Muscle layer of duodenum (tissue), 2 donors: ENCODE results near the gene HRH1.
"Not testable (repeated sequence)": the region's sequence is repeated elsewhere in the genome, so short reads cannot be mapped to it uniquely, and the experiment has no call there.

Experiments used
- H3K27ac ChIP-seq: one replicate; pipeline ENCODE4 v1.7.0; 2013; ENCODE audit warnings: mild to moderate bottlenecking, low read length
- H3K27me3 ChIP-seq: one replicate; pipeline ENCODE4 v1.7.0; 2013; ENCODE audit warnings: low read depth, mild to moderate bottlenecking, control low read depth, low read length
- H3K36me3 ChIP-seq, 2 donors: one replicate each; pipeline ENCODE4 v1.7.0; 2013; ENCODE audit warnings: low read length in 2 of 2, control low read depth in 1 of 2, mild to moderate bottlenecking in 1 of 2; ENCODE audit not compliant: insufficient read depth in 2 of 2, control insufficient read depth in 1 of 2
- H3K4me1 ChIP-seq, 2 donors: one replicate each; pipeline ENCODE4 v1.7.0; 2013; ENCODE audit warnings: low read length in 2 of 2, mild to moderate bottlenecking in 2 of 2, control low read depth in 1 of 2, moderate library complexity in 1 of 2; ENCODE audit not compliant: insufficient read depth in 2 of 2, control insufficient read depth in 1 of 2
- H3K4me3 ChIP-seq, 2 donors: one replicate each; pipeline ENCODE4 v1.7.0; 2013; ENCODE audit warnings: low read length in 2 of 2, low read depth in 1 of 2, mild to moderate bottlenecking in 1 of 2
- H3K9me3 ChIP-seq, 2 donors: one replicate each; pipeline ENCODE4 v1.7.0; 2013; ENCODE audit warnings: low read length in 2 of 2, control low read depth in 1 of 2, mild to moderate bottlenecking in 1 of 2; ENCODE audit not compliant: control insufficient read depth in 1 of 2
- donor health status: healthy.

Gene HRH1, protein sequence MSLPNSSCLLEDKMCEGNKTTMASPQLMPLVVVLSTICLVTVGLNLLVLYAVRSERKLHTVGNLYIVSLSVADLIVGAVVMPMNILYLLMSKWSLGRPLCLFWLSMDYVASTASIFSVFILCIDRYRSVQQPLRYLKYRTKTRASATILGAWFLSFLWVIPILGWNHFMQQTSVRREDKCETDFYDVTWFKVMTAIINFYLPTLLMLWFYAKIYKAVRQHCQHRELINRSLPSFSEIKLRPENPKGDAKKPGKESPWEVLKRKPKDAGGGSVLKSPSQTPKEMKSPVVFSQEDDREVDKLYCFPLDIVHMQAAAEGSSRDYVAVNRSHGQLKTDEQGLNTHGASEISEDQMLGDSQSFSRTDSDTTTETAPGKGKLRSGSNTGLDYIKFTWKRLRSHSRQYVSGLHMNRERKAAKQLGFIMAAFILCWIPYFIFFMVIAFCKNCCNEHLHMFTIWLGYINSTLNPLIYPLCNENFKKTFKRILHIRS

DNA sequence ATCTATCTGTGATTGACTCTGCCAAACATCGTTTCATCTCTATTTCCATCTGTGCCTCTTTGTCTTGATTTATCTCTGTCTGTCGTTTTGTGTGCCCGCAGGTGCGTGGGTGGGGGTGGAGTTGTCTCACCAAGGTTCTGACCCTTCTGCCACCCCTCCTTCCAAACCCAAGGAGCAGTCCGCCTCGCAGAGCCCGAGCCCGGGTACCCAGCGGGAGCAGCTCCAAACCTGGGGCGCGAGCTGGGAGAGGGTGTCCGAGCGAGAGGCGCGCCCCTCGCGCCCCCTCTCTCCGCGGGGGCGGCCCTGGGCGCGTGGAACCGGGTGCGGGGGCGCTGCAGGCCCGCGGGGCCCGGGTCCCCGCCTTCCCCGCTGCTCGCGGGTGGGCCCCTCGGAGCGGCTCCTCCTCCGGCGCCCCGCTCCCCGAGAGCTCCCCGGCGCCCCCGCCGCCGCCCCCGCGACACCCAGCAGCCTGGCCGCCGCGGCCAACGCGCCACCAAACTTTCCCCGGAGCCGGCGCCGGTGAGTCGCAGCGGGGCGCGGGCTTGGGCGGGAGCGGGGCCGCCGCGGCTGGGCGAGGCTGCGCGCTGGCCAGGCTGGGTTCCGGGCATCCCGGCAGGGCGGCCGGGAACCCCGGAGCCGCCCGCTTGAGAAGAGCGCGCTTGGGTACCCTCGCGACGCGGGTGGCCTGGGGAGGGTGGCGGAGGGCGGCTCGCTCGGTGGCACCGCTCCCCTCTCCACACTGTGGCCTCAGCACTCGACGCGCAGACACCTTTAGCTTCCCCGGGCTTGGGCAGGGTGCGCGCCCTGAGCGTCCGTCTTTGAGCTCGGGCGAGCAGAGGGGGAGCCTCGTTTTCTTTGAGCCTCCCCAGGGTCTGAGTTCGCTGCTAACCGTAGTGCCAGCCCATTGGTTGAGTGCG, at the start of gene HRH1:
TSS of gene HRH1 (plus strand) at position 458 of the 917 bp plus-strand sequence. CDS start 104,545 bp downstream, outside the sequence.
- no peaks in the 10 kb centered on the region for H3K27me3 ChIP-seq
- H3K27ac ChIP-seq: no peak within 1 kb of the TSS
- no peaks in the 10 kb centered on the region for H3K36me3 ChIP-seq

DNA sequence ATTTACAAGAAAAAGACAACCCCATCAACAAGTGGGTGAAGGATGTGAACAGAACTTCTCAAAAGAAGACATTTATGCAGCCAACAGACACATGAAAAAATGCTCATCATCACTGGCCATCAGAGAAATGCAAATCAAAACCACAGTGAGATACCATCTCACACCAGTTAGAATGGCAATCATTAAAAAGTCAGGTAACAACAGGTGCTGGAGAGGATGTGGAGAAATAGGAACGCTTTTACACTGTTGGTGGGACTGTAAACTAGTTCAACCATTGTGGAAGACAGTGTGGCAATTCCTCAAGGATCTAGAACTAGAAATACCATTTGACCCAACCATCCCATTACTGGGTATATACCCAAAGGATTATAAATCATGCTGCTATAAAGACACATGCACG, 41.0 kb upstream of the HRH1 start:
- not testable (repeated sequence) for H3K9me3 ChIP-seq, H3K36me3 ChIP-seq, H3K27me3 ChIP-seq, H3K4me3 ChIP-seq, H3K27ac ChIP-seq, H3K4me1 ChIP-seq

More for the DNA sequence above, at the start of gene HRH1:
- Histone ChIP-seq H3K4me1 (peaks cover 0 to 17% of the 10 kb centered on the region in 2 donors), H3K9me3 (no peaks in the 10 kb centered on the region), H3K4me3 (peak within 1 kb of the TSS; percentile 57 to 63)

- H3K9me3 ChIP-seq: peaks cover 0 to 5% of the 10 kb centered on the region in 2 donors
- H3K27me3 ChIP-seq: no peaks in the 10 kb centered on the region
- no peak overlapping the region for H3K4me3 ChIP-seq
- no peaks in the 10 kb centered on the region for H3K4me1 ChIP-seq
- H3K27ac ChIP-seq: no peak overlapping the region
- H3K36me3 ChIP-seq: no peaks in the 10 kb centered on the region
These were observed 38.7 kb upstream of the HRH1 start for GRCh38 chr3:11115548-11115947.

GRCh38 chr3:11116336-11117059, 37.8 kb upstream of the HRH1 start:
- Histone ChIP-seq H3K9me3 (peaks cover 0 to 5% of the 10 kb centered on the region in 2 donors), H3K4me3 (no peak overlapping the region), H3K36me3 (no peaks in the 10 kb centered on the region), H3K27ac (no peak overlapping the region), H3K27me3 (no peaks in the 10 kb centered on the region), H3K4me1 (no peaks in the 10 kb centered on the region)

GRCh38 chr3:11117591-11117990, 36.7 kb upstream of the HRH1 start:
- H3K27ac ChIP-seq: no peak overlapping the region
- H3K36me3 ChIP-seq: no peaks in the 10 kb centered on the region
- no peaks in the 10 kb centered on the region for H3K4me1 ChIP-seq
- H3K9me3 ChIP-seq: peaks cover 0 to 5% of the 10 kb centered on the region in 2 donors
- H3K4me3 ChIP-seq: no peak overlapping the region
- H3K27me3 ChIP-seq: no peaks in the 10 kb centered on the region

DNA sequence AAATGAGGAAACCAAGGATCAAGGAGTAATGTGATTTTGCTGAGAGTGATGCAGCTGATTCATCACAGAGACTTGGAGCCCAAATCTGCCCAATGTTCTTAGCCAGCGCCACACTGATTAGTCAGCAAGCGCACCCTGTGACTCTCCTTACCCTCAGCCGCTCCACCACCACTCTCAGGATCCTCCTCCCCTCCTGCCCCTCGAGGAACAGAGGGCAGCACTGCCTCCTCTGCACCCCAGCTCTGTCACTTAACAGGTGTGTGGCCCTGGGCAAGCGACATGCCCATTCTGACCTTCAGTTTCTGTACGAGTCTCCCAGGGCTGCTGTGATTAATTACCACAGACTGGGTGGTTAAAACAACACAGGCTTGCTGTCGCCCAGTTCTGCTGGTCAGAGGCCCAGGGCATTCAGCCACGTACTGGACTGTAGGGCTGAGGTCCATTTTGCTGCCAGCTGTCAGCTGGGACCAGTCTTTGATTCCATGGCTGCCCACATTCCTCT, 36.1 kb upstream of the HRH1 start:
- Histone ChIP-seq H3K27me3 (no peaks in the 10 kb centered on the region), H3K4me3 (no peak overlapping the region), H3K4me1 (no peaks in the 10 kb centered on the region), H3K27ac (no peak overlapping the region), H3K9me3 (peaks cover 0 to 5% of the 10 kb centered on the region in 2 donors), H3K36me3 (no peaks in the 10 kb centered on the region)

DNA sequence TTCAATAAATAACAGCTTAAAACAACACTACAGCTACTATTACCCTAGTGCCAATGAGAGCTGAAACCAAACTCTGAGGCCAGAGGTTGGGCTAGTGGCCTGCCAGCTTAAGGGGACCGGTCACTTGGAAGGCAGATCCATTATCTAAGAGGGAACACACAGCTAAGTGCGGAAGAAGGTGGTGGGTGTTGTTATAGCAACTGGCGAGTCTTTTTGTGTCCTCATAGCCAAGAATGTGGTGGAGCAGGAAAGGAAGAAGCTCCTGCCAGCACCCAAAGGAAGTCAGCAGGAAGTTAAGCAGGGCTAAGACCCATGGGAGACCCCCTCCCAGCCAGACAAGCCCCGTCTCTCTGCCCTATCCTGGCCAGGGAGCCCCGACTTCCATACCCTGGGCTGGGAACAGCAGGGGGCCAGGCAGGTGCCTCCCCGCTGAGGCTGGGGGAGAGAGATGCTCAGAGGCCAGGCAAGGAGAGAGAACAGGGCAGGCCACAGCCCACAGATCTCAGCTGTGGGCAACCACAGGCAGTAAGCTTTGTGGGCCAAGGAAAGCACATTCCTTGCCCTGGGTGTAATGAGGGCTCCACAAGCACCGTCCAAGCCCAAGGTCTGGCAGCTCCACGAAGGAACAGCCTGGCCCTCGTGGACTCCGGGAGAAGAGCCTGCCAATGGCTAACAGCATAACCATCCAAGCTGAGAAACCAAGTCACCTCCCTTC, 34.0 kb upstream of the HRH1 start:
- no peaks in the 10 kb centered on the region for H3K36me3 ChIP-seq
- H3K9me3 ChIP-seq: no peaks in the 10 kb centered on the region
- H3K4me1 ChIP-seq: no peaks in the 10 kb centered on the region
- no peak overlapping the region for H3K27ac ChIP-seq
- H3K4me3 ChIP-seq: no peak overlapping the region
- no peaks in the 10 kb centered on the region for H3K27me3 ChIP-seq

- Histone ChIP-seq H3K4me1 (no peaks in the 10 kb centered on the region), H3K4me3 (no peak overlapping the region), H3K27ac (no peak overlapping the region), H3K27me3 (no peaks in the 10 kb centered on the region), H3K9me3 (no peaks in the 10 kb centered on the region), H3K36me3 (no peaks in the 10 kb centered on the region)
These were observed 27.6 kb upstream of the HRH1 start for GRCh38 chr3:11126653-11127052.

GRCh38 chr3:11128682-11129632, 25.3 kb upstream of the HRH1 start:
- Histone ChIP-seq H3K27ac (no peak overlapping the region), H3K9me3 (no peaks in the 10 kb centered on the region), H3K4me3 (no peak overlapping the region), H3K36me3 (no peaks in the 10 kb centered on the region), H3K27me3 (no peaks in the 10 kb centered on the region), H3K4me1 (no peaks in the 10 kb centered on the region)

DNA sequence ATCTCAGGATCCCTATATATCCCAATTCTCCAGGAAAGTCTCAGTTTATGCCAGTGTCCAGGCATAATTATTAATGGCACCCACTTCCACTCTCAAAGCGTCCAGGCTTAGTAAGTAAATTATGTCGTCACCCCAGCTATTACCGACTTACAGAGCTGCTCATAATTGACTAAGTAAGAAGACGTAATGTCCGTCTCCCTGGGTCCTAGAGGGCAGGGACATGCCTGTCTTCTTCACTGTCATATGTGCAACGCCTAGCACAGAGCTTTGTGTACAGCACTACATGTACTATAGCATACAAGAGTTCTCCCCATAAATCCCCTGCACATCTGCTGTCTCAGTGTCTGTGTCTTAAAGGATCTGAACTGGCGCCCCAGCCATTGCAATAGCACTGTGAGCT, 23.9 kb upstream of the HRH1 start:
- Histone ChIP-seq H3K4me1 (no peaks in the 10 kb centered on the region), H3K27me3 (no peaks in the 10 kb centered on the region), H3K36me3 (no peaks in the 10 kb centered on the region), H3K4me3 (no peak overlapping the region), H3K27ac (no peak overlapping the region), H3K9me3 (no peaks in the 10 kb centered on the region)
